ENCODE data around the gene ARFIP1. TPM values are rescaled to one million over a fixed set of nuclear protein-coding genes. Genes with fewer than 3 reads are reported as not detected.

The ARFIP1 gene
- polyA plus RNA-seq, 6 donors from 2014 or later, result 21.4 to 32.7 (median 27.8) TPM

DNA sequence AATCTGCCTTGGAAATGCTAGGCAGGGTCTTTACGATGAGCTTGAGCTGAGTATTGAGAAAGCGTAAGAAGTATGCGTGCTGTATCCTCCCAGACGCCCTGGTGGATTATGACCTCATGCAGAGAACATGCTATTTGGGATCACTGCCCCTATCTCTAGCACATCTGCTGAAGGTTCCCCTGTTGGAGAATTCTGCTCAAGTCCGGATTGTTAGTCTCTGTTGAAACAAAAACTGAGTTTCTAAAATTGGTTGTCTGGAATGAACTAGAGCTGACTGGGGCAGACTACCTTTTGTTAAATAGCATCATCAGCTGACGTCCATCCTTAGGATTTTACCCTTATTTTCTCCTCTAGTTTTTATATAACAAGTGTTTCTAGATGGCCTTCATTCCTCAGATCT is 163.9 kb downstream of the ARFIP1 start:
- no peak for DNase-seq
- H3K4me3 Mint-ChIP-seq, result no peak overlapping the region
- peaks cover 34 to 41% (median 36%) of the 10 kb centered on the region in 3 donors for H3K27me3 Mint-ChIP-seq
- H3K27ac Mint-ChIP-seq, result no peak overlapping the region
- no peak for ATAC-seq (ENCODE audit: low read depth in 2 of 2)
- H3K4me1 Mint-ChIP-seq, result peaks cover 1 to 6% (median 5%) of the 10 kb centered on the region in 3 donors
- no peaks in the 10 kb centered on the region for H3K9me3 Mint-ChIP-seq
- peaks cover 0 to 14% of the 10 kb centered on the region in 2 donors for H3K36me3 Mint-ChIP-seq

DNA sequence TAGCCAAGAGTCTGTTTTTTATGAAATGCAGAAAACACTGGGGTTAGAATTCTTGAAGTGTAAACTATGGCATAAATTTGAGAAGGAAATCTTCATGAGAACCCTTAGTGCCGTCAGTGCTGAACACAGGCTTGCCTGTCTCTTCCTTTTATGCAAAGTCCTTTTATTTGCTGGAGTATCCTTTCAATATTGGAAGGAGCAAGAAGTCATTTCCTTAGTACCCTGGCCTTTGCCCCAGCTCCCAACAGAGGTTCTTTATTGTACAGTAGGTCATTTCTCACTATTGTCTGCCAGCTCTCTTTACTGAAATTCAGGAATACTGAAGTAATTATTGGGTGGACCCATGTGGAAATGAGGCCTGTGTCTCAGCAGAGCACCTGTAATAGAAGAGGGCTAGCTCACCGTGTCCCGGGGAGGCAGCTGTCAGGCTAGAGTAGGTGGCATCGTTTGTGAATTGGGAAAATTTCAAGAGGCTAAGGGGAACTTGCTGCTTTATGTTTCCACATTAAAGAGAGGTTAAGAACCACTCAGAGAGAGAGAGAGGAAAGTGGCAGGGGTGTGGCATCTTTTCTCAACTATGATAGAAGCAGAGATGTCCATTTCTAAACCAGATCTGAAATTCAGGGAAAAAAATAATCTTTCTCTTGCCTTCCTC is 165.0 kb downstream of the ARFIP1 start:
- H3K9me3 Mint-ChIP-seq, result no peaks in the 10 kb centered on the region
- no peaks in the 10 kb centered on the region for H3K4me1 Mint-ChIP-seq
- DNase-seq (no peak), ATAC-seq (ENCODE audit: low read depth in 2 of 2) (no peak)
- peaks cover 0 to 14% of the 10 kb centered on the region in 2 donors for H3K36me3 Mint-ChIP-seq
- H3K27ac Mint-ChIP-seq, result peak overlapping the region in 2 of 6 donors; percentile 8 to 14
- H3K27me3 Mint-ChIP-seq, result peaks cover 26 to 34% (median 26%) of the 10 kb centered on the region in 3 donors
- no peak overlapping the region for H3K4me3 Mint-ChIP-seq

DNA sequence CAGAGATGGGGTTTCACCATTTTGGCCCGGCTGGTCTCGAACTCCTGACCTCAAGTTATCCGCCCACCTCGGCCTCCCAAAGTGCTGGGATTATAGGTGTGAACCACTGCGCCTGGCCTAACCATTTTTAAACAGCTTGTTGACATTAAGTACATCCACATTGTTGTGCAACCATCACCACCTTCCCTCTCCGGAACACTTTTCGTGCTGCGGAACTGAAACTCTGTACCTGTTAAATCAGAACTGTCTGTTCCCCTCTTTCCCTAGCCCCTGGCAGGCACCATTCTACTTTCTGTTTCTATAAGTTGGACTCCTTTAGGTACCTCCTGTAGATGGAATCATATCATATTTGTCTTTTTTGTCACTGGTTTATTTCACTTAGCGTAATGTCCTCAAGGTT is 165.9 kb downstream of the ARFIP1 start:
- DNase-seq (no peak), ATAC-seq (ENCODE audit: low read depth in 2 of 2) (no peak)
- Mint-ChIP-seq H3K4me3 (no peak overlapping the region), H3K9me3 (no peaks in the 10 kb centered on the region), H3K36me3 (peaks cover 0 to 14% of the 10 kb centered on the region in 2 donors), H3K27me3 (peaks cover 22 to 35% (median 25%) of the 10 kb centered on the region in 3 donors), H3K4me1 (no peaks in the 10 kb centered on the region), H3K27ac (no peak overlapping the region)

DNA sequence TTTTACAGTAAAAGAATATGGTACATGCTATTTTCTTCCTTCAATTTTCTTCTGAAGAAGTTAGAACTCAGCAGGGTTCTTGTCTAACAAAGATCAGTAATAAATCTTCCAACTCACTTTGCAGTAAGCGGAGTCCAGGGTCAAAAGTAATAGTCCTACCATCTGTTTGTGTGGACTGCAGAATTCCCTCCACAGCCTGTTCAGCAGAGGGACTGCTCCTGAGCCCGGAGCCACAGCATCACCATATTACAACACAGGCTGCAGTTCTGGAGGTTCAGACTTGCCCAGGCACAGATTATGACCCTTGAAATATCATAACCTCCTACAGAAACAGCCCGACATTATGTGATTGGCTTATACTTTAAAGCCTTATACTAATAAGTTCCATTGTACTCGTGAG is 166.7 kb downstream of the ARFIP1 start:
- Mint-ChIP-seq H3K27ac (no peak overlapping the region), H3K27me3 (peaks cover 22 to 41% (median 32%) of the 10 kb centered on the region in 3 donors), H3K36me3 (peaks cover 0 to 14% of the 10 kb centered on the region in 2 donors), H3K9me3 (no peaks in the 10 kb centered on the region), H3K4me1 (no peaks in the 10 kb centered on the region), H3K4me3 (no peak overlapping the region)
- ATAC-seq (ENCODE audit: low read depth in 2 of 2) (no peak), DNase-seq (no peak)

DNA sequence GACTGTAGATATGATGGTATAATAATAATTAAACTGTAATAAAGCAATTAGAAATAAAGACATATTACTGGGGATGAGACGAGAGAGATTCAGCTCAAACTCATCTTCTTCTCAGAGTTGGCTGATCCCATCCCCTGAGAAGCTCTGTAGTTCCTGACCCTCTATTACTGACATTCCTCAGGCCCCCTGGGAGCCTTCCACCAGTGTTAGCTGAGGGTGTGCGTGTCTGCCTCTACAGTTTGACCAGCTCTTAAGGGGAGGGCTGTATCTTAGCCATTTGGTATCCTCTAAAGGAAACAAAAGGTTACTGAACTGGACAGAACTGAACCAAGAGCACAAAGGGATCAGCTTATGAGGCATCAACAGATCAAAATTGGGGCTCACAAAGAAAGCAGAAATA is 167.6 kb downstream of the ARFIP1 start:
- DNase-seq (no peak), ATAC-seq (ENCODE audit: low read depth in 2 of 2) (no peak)
- no peaks in the 10 kb centered on the region for H3K9me3 Mint-ChIP-seq

DNA sequence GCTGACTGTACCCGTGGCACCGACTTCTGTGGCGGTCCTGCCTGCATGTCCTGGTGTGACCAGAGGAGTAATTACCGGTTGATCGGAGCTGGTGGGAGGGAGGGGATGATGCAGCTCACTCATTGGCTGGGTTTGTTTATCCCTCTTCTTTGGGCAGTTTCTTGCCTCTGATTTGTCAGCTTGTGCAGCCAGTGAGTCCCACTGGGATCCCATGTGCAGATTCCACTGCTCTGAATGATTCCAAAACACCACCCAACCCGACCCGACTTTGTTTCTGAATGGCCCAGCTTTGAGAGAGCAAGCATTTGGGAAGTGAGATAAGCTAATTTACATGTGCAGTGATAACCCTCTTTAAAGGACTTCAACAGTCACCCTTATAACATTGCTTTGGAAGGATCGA is 170.2 kb downstream of the ARFIP1 start:
- Mint-ChIP-seq H3K27me3 (peaks cover 22 to 50% (median 24%) of the 10 kb centered on the region in 3 donors), H3K36me3 (peaks cover 8 to 14% of the 10 kb centered on the region in 2 donors), H3K27ac (no peak overlapping the region), H3K4me1 (no peaks in the 10 kb centered on the region), H3K9me3 (no peaks in the 10 kb centered on the region), H3K4me3 (no peak overlapping the region)
- DNase-seq, result no peak
- ATAC-seq (ENCODE audit: low read depth in 2 of 2), result no peak

More for the DNA sequence above, 167.6 kb downstream of the ARFIP1 start:
- Mint-ChIP-seq H3K27ac (no peak overlapping the region), H3K4me1 (no peaks in the 10 kb centered on the region), H3K4me3 (no peak overlapping the region), H3K36me3 (peaks cover 0 to 14% of the 10 kb centered on the region in 2 donors), H3K27me3 (peaks cover 17 to 41% (median 28%) of the 10 kb centered on the region in 3 donors)

DNA sequence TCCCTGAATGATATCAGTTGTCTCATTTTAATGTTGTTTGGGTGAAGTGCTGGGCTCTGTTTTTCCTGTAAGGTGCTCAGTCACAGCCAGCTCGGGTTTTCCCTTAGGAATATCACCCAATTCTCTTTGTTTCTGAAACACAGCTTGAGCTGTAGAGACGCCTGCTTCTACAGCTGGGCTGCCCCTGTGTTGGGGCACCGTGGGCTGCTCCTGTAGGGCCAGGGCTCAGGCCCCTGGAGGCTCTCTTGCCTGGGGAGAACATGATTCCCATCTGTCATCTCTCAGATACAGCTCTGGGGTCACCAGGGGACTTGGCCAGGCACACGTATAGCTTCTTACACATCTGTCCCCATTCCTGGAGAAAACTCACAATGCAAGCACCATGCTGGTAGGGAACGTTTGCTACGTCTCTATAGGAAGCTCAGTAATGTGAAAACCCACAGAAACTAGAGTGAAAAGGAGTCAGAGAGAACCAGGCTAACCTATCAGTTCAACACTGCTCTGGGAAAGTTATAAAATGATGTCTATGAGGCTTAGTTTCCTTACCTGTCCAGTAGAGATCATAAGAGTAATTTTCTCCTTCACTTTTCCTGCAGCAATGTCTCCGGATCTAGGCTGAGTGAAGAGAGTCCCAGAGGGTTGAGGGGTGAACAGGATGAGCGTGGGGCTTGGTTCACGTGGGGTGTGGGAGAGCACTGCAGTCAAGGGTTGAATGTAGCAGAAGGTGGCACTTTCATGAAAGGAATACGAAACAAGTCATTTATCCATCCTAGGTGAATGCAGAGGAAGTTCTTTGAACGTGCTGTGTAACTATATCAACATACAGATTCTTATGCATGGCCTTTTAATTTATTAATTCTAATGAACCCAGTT is 170.9 kb downstream of the ARFIP1 start:
- no peak for ATAC-seq (ENCODE audit: low read depth in 2 of 2)
- no peaks in the 10 kb centered on the region for H3K9me3 Mint-ChIP-seq
- H3K27me3 Mint-ChIP-seq, result peaks cover 22 to 50% (median 24%) of the 10 kb centered on the region in 3 donors
- H3K27ac Mint-ChIP-seq, result no peak overlapping the region
- H3K36me3 Mint-ChIP-seq, result peaks cover 8 to 14% of the 10 kb centered on the region in 2 donors
- DNase-seq, result no peak
- no peak overlapping the region for H3K4me3 Mint-ChIP-seq
- no peaks in the 10 kb centered on the region for H3K4me1 Mint-ChIP-seq

DNA sequence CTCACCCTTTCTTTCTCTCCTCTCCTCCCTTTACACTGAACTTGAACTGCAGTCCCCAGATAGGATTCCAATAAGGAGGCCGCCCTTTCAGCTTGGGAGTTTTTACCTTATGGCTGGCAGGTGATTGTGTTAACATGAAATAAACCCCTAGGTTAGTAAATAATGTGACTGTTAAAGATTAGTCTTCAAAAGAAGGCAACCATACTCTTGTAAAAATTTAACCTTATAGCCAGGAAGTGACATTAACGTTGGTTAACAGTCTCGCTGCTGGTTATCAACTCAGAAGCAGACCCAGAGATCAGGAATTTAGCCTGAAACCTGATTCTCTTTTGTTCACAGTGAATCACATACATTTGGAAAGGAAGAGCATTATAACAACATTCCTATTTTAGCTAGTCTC is 171.6 kb downstream of the ARFIP1 start:
- Mint-ChIP-seq H3K4me3 (no peak overlapping the region), H3K27me3 (peaks cover 22 to 49% (median 24%) of the 10 kb centered on the region in 3 donors), H3K36me3 (peaks cover 8 to 14% of the 10 kb centered on the region in 2 donors), H3K4me1 (peaks cover 0 to 2% (median under 1%) of the 10 kb centered on the region in 3 donors), H3K9me3 (no peaks in the 10 kb centered on the region), H3K27ac (no peak overlapping the region)
- no peak for DNase-seq
- ATAC-seq (ENCODE audit: low read depth in 2 of 2), result no peak

DNA sequence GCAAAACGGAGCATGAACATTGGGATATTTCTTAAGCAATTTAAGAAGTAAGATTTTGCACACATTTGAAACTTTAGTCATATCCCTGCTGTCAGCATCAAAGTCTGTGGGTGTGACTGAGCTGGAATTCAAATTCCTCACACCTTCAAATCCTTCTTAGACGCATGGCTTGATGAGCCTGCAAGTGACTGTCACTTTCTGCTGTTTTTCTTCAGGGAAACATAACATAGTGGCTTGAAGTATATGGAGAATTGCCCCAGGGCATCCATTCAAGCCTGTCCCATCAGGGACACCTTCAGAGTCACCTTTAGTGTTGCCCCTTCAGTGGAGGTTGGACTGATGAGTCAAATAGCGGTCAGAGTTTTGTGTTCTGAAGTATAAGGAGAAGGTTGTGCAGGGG is 173.8 kb downstream of the ARFIP1 start:
- ATAC-seq (ENCODE audit: low read depth in 2 of 2), result no peak
- Mint-ChIP-seq H3K27me3 (peaks cover 10 to 28% (median 18%) of the 10 kb centered on the region in 3 donors), H3K27ac (no peak overlapping the region), H3K36me3 (peaks cover 1 to 8% of the 10 kb centered on the region in 2 donors), H3K9me3 (no peaks in the 10 kb centered on the region), H3K4me1 (peaks cover 0 to 18% (median 5%) of the 10 kb centered on the region in 3 donors), H3K4me3 (no peak overlapping the region)
- DNase-seq, result no peak

DNA sequence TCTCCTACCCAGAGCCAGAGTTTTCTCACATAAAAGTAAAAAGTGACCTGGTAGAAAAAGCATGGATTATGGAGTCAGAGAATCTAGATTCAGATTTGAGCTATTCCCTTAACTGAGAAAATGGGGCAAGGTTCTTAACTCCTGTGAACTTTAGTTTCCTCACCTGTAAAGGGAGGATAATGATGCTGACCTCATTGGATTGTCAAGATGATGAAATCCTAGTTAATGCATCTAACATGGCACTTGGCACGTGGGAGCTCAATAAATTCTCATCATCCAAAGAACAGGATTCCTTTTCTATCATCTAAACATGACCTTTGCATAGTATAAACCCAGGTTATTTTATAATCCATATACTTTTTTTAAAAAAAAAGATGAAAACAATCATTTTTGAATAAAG is 175.0 kb downstream of the ARFIP1 start:
- Mint-ChIP-seq H3K9me3 (no peaks in the 10 kb centered on the region), H3K27me3 (peaks cover 9 to 23% (median 17%) of the 10 kb centered on the region in 3 donors), H3K4me3 (no peak overlapping the region), H3K27ac (no peak overlapping the region), H3K4me1 (peaks cover 0 to 18% (median 5%) of the 10 kb centered on the region in 3 donors), H3K36me3 (peaks cover 0 to 8% of the 10 kb centered on the region in 2 donors)
- ATAC-seq (ENCODE audit: low read depth in 2 of 2) (no peak), DNase-seq (no peak)

DNA sequence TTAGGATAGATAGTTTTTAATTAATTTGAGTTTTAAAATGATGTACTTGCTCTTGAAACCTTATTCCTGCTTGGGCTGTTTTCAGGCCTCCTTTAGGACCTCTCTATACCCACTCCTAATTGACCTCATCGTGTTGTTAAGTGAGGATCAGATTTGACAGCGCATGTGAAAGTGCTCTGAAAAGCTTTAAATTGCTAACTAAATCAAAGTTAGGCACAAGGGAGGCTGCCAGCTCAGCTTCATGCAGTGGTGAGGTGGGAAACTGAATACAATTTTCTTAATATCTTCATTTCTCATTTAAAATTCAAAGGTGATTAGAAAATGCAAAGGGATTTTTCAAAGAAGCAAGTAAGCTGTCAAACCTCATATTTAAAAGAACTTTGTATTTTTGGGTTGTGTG is 176.4 kb downstream of the ARFIP1 start:
- Mint-ChIP-seq H3K27ac (peak overlapping the region in 1 of 6 donors; percentile 56), H3K9me3 (no peaks in the 10 kb centered on the region), H3K4me3 (no peak overlapping the region), H3K27me3 (peaks cover 5 to 10% (median 8%) of the 10 kb centered on the region in 3 donors), H3K36me3 (peaks cover 0 to 8% of the 10 kb centered on the region in 2 donors), H3K4me1 (peaks cover 0 to 18% (median 5%) of the 10 kb centered on the region in 3 donors)
- no peak for DNase-seq
- no peak for ATAC-seq (ENCODE audit: low read depth in 2 of 2)

DNA sequence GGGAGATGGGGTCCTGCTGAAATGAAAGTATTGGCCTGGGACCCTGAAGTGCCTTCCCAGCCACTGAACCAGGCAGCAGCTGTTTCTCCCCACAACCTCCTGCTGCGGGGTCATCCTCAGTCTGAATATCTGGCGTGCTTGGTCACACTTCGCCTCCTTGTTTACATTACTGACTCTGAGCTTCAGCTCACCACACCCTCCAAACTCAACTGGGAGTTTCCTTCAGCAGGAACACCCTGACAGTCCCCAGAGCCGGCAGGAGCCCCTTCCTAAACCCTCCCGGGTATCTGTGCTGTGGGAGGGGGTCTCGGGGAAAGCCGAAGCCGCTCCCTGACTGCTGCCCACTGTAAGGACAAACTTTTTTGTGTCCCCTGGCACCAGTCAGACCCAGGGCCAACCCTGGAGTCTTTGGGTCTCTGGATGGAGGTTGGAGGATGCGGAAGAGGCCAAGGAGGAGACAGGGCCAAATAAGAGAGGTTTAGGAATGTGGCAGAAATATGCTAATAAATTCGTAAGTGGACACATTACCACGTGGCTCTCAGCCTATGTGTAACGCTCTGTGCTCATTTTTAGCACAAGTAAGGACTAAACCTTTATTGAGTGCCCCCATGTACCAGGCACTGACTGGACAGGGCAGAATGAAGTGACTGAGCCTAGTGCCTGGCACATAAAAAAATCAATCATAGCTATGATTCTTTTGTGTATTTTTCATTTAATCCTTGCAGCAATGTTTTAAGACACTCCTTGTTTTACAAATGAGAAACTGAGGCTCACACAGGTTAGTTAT is 177.1 kb downstream of the ARFIP1 start:
- Mint-ChIP-seq H3K9me3 (no peaks in the 10 kb centered on the region), H3K27me3 (peaks cover 0 to 11% (median 9%) of the 10 kb centered on the region in 3 donors), H3K4me3 (peak overlapping the region in 1 of 8 donors; percentile 36), H3K36me3 (peaks cover 0 to 8% of the 10 kb centered on the region in 2 donors), H3K4me1 (peaks cover 0 to 18% (median 5%) of the 10 kb centered on the region in 3 donors), H3K27ac (peak overlapping the region in 2 of 6 donors; percentile 17 to 47)
- ATAC-seq (ENCODE audit: low read depth in 2 of 2) (no peak), DNase-seq (no peak)
